HEK293 (cell line): Measurements from ENCODE around the gene TRIM22.
"Not testable (repeated sequence)": the region's sequence is repeated elsewhere in the genome, so short reads cannot be mapped to it uniquely, and the experiment has no call there.

ENCODE experiments used
- CTCF ChIA-PET: fragments of 350-600 bp; formaldehyde crosslinking; extraction: SDS; loops from one replicate; lab custom pipeline; 2021; ENCODE audit warnings: antibody characterized with exemption; lab: Yijun Ruan, JAX
- POLR2A ChIA-PET: fragments of 300-600 bp; formaldehyde crosslinking; extraction: SDS; loops from one replicate; lab custom pipeline; 2020; ENCODE audit warnings: antibody characterized with exemption, inconsistent platforms; lab: Yijun Ruan, JAX
- H3K27ac ChIP-seq: fragments of 200-500 bp; sonication (Bioruptor generic); 2 replicates; pipeline ENCODE4 v1.5.1; 2014; ENCODE audit warnings: low read depth, low read length, control low read depth, inconsistent platforms; ENCODE audit errors: extremely low read depth
- H3K36me3 ChIP-seq, 2 experiments: fragments of 200-500 bp in 1 of 2; sonication (Bioruptor generic) in 1 of 2; 1 replicate in 1 of 2; 2 replicates in 1 of 2; pipeline ENCODE4 v1.5.1; 2014 to 2017; ENCODE audit warnings: inconsistent platforms in 2 of 2, low read length in 2 of 2; ENCODE audit not compliant: control insufficient read depth in 2 of 2, insufficient read depth in 1 of 2
- H3K4me1 ChIP-seq: fragments of 200-500 bp; sonication (Bioruptor generic); 2 replicates; pipeline ENCODE4 v1.5.1; 2014; ENCODE audit warnings: mild to moderate bottlenecking, low read length, inconsistent platforms; ENCODE audit not compliant: control insufficient read depth, insufficient read depth
- H3K4me3 ChIP-seq: 2 replicates; pipeline ENCODE4 v1.5.1; 2011; ENCODE audit warnings: low read depth, mild to moderate bottlenecking, control low read depth, low read length, moderate library complexity
- H3K9me3 ChIP-seq: fragments of 200-500 bp; sonication (Bioruptor generic); 2 replicates; pipeline ENCODE4 v1.5.1; 2014; ENCODE audit warnings: low read depth, low read length, inconsistent platforms; ENCODE audit not compliant: control insufficient read depth, insufficient read depth
- BCL11A ChIP-seq: fragments of 450-650 bp; formaldehyde crosslinking; IDR thresholded peaks from 2 replicates; pipeline ENCODE4 v1.5.1; 2016; ENCODE audit warnings: low read depth, missing biosample characterization, missing genetic modification characterization
- KLF16 ChIP-seq: fragments of 450-650 bp; formaldehyde crosslinking; IDR thresholded peaks from 2 replicates; pipeline ENCODE4 v1.5.1; 2017; ENCODE audit warnings: missing biosample characterization, missing genetic modification characterization
- MZF1 ChIP-seq: fragments of 450-650 bp; formaldehyde crosslinking; IDR thresholded peaks from 2 replicates; pipeline ENCODE4 v1.5.1; 2017; ENCODE audit warnings: missing biosample characterization, missing genetic modification characterization, borderline replicate concordance
- ZEB2 ChIP-seq: fragments of 450-650 bp; formaldehyde crosslinking; IDR thresholded peaks from 2 replicates; pipeline ENCODE4 v1.5.1; 2016; ENCODE audit warnings: missing biosample characterization, missing genetic modification characterization
- ZFHX2 ChIP-seq: fragments of 450-650 bp; formaldehyde crosslinking; conservative IDR thresholded peaks from 2 replicates; pipeline ENCODE4 v1.5.1; 2016; ENCODE audit warnings: missing biosample characterization, missing genetic modification characterization
- ZNF16 ChIP-seq: fragments of 450-650 bp; formaldehyde crosslinking; IDR thresholded peaks from 2 replicates; pipeline ENCODE4 v1.5.1; 2016; ENCODE audit warnings: low read depth, missing biosample characterization, missing genetic modification characterization
- ZNF175 ChIP-seq: fragments of 450-650 bp; formaldehyde crosslinking; IDR thresholded peaks from 2 replicates; pipeline ENCODE4 v1.5.1; 2016; ENCODE audit warnings: missing biosample characterization, missing genetic modification characterization
- ZNF223 ChIP-seq: fragments of 450-650 bp; formaldehyde crosslinking; IDR thresholded peaks from 2 replicates; pipeline ENCODE4 v1.5.1; 2016; ENCODE audit warnings: missing biosample characterization, missing genetic modification characterization
- ZNF544 ChIP-seq: fragments of 450-650 bp; formaldehyde crosslinking; IDR thresholded peaks from 2 replicates; pipeline ENCODE4 v1.5.0; 2017; ENCODE audit warnings: missing biosample characterization, missing genetic modification characterization
- ZNF76 ChIP-seq: fragments of 450-650 bp; formaldehyde crosslinking; IDR thresholded peaks from 2 replicates; pipeline ENCODE4; 2016; ENCODE audit warnings: low read depth, missing biosample characterization, missing genetic modification characterization, borderline replicate concordance
- TF ChIP-seq, protein P1 (sequence below): fragments of 450-650 bp; formaldehyde crosslinking; IDR thresholded peaks from 2 replicates; pipeline ENCODE4 v1.5.1; 2016; ENCODE audit warnings: missing biosample characterization, missing genetic modification characterization
- TF ChIP-seq, protein P2 (sequence below): fragments of 450-650 bp; formaldehyde crosslinking; IDR thresholded peaks from 2 replicates; pipeline ENCODE4 v1.5.1; 2016; ENCODE audit warnings: missing biosample characterization, missing genetic modification characterization
- TF ChIP-seq, protein P3 (sequence below): fragments of 450-650 bp; formaldehyde crosslinking; IDR thresholded peaks from 2 replicates; pipeline ENCODE4 v1.5.1; 2016; ENCODE audit warnings: missing biosample characterization, missing genetic modification characterization

The TRIM22 gene

DNA sequence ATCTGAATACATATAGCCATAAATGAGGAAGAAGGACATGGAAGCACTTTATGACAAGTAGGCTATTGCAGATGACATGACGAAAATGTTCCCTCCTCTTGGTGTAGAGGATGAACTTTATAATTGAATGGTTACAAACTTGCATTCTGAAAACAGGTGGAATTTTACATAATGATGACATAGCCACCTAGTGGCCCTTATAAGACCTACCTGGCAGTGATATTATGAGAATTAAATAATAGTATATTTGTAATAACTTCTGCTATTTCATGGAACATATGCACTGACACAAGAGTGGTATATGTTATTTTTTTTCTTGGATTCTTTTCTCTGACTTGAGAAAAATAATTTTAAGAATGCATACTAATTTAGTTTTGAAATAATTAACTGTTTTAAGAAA, 22.9 kb downstream of the TRIM22 start (continued):
- TF ChIP-seq ZNF16 (tag by site-specific recombination) (no peak), ZNF223 (tag by site-specific recombination) (no peak), ZFHX2 (tag by site-specific recombination) (no peak), BCL11A (tag by site-specific recombination) (no peak), ZNF544 (tag by site-specific recombination) (no peak)
- TF ChIP-seq, protein P1, sequence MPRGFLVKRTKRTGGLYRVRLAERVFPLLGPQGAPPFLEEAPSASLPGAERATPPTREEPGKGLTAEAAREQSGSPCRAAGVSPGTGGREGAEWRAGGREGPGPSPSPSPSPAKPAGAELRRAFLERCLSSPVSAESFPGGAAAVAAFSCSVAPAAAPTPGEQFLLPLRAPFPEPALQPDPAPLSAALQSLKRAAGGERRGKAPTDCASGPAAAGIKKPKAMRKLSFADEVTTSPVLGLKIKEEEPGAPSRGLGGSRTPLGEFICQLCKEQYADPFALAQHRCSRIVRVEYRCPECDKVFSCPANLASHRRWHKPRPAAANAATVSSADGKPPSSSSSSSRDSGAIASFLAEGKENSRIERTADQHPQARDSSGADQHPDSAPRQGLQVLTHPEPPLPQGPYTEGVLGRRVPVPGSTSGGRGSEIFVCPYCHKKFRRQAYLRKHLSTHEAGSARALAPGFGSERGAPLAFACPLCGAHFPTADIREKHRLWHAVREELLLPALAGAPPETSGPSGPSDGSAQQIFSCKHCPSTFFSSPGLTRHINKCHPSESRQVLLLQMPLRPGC (tag by site-specific recombination) = no peak

DNA sequence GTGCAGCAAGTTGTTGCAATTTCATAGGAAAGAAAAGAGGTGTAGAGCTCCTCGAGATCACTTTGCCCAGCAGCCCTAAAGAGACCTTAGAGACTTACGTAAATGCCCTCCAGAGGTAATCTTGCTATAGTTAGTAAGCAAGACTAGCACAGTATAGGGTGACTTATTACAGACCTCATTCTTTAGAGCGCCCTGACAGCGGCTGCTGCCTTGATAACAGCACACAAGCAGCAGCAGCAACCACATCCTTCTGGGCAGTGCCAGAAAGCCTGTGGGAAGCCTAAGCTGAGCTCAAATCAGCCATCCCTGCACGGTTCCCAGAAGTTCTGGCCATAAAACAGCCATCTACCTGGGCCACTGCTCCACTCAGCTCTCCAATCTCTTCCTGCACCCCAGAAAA, 24.1 kb downstream of the TRIM22 start:
- ChIA-PET CTCF (interaction anchor here (1.2 to 1.6 kb wide), 2 partner anchors 114 to 237 kb away, joined by 4 to 5 read pairs; no protein-coding TSS in a partner anchor), POLR2A (interaction anchor here (0.6 kb wide), 1 partner anchor 40 kb away, joined by 6 read pairs; no protein-coding TSS in a partner anchor)
- Histone ChIP-seq H3K4me1 (no peaks in the 10 kb centered on the region), H3K36me3 (no peaks in the 10 kb centered on the region), H3K4me3 (no peak overlapping the region), H3K9me3 (no peaks in the 10 kb centered on the region), H3K27ac (no peak overlapping the region)
- TF ChIP-seq MZF1 (tag by site-specific recombination) = no peak
- TF ChIP-seq ZEB2 (tag by site-specific recombination) = no peak
- TF ChIP-seq, protein P2, sequence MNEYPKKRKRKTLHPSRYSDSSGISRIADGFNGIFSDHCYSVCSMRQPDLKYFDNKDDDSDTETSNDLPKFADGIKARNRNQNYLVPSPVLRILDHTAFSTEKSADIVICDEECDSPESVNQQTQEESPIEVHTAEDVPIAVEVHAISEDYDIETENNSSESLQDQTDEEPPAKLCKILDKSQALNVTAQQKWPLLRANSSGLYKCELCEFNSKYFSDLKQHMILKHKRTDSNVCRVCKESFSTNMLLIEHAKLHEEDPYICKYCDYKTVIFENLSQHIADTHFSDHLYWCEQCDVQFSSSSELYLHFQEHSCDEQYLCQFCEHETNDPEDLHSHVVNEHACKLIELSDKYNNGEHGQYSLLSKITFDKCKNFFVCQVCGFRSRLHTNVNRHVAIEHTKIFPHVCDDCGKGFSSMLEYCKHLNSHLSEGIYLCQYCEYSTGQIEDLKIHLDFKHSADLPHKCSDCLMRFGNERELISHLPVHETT (tag by site-specific recombination) = no peak
- TF ChIP-seq, protein P3, sequence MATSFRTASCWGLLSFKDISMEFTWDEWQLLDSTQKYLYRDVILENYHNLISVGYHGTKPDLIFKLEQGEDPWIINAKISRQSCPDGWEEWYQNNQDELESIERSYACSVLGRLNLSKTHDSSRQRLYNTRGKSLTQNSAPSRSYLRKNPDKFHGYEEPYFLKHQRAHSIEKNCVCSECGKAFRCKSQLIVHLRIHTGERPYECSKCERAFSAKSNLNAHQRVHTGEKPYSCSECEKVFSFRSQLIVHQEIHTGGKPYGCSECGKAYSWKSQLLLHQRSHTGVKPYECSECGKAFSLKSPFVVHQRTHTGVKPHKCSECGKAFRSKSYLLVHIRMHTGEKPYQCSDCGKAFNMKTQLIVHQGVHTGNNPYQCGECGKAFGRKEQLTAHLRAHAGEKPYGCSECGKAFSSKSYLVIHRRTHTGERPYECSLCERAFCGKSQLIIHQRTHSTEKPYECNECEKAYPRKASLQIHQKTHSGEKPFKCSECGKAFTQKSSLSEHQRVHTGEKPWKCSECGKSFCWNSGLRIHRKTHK (tag by site-specific recombination) = no peak
- TF ChIP-seq, all 188 proteins: peak for 0

DNA sequence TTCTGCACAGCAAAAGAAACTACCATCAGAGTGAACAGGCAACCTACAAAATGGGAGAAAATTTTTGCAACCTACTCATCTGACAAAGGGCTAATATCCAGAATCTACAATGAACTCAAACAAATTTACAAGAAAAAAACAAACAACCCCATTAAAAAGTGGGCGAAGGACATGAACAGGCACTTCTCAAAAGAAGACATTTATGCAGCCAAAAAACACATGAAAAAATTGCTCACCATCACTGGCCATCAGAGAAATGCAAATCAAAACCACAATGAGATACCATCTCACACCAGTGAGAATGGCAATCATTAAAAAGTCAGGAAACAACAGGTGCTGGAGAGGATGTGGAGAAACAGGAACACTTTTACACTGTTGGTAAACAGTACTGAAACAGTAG, 26.9 kb downstream of the TRIM22 start:
- H3K4me3 ChIP-seq, H3K27ac ChIP-seq, POLR2A ChIA-PET, H3K4me1 ChIP-seq, H3K9me3 ChIP-seq, H3K36me3 ChIP-seq, CTCF ChIA-PET: not testable (repeated sequence)

DNA sequence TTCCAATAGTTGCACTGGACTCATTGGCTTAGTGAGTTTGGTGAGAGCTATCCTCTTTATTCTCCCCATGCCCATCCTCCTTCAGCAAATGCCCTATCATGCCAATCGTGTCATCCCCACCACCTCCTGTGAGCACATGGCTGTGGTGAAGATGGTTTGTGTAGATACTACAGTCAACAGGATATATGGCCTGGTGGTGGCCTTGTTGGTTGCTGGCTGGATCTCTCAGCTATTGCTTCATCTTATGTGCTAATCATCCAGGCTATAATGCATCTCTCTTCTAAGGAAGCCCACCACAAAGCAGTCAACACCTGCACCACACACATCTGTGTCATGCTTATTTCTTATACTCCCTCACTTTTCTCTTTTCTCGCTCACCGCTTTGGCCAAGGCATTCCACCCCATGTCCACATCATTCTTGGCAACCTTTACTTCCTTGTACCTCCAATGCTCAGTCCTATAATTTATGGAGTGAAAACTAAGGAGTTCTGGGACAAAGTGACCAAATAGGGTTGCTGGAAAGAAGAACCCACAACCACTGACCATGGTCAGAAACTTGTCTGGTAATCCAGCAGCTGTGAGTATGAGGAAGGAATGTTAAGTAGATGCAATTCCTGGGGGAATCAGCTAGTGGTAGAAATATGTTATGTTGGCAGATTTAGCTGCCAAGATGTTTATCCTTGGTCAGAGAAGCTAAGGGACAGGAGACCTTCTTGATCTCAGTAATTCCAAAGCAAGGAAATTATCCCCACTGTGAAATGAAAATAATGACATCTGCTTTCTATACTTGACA, 30.3 kb downstream of the TRIM22 start:
- CTCF ChIA-PET = no interaction called here
- TF ChIP-seq ZNF76 (tag by site-specific recombination) (no peak), ZNF175 (tag by site-specific recombination) (no peak), KLF16 (tag by site-specific recombination) (no peak)
- H3K36me3 ChIP-seq = no peaks in the 10 kb centered on the region
- no peak overlapping the region for H3K27ac ChIP-seq
- POLR2A ChIA-PET = no interaction called here
- H3K4me1 ChIP-seq = no peaks in the 10 kb centered on the region
- H3K9me3 ChIP-seq = no peaks in the 10 kb centered on the region
- H3K4me3 ChIP-seq = no peak overlapping the region
